Prostate gland (tissue), 2 donors: Measurements from ENCODE around the gene KCNQ1.

Experiments
- POLR2A ChIP-seq: fragments of 450-650 bp; IDR thresholded peaks from one replicate; pipeline ENCODE4 v1.6.1; 2016; ENCODE audit warnings: antibody characterized with exemption, mild to moderate bottlenecking
- TF ChIP-seq, protein P1 (sequence below), 4 experiments: fragments of 200-600 bp in 2 of 4; fragments of 450-650 bp in 2 of 4; sonication (generic) in 2 of 4; IDR thresholded peaks; 1 replicate in 3 of 4; 2 replicates in 1 of 4; pipeline ENCODE4 v1.5.1; 2016 to 2019; ENCODE audit warnings: antibody characterized with exemption in 4 of 4, mild to moderate bottlenecking in 2 of 4, moderate library complexity in 2 of 4

DNA sequence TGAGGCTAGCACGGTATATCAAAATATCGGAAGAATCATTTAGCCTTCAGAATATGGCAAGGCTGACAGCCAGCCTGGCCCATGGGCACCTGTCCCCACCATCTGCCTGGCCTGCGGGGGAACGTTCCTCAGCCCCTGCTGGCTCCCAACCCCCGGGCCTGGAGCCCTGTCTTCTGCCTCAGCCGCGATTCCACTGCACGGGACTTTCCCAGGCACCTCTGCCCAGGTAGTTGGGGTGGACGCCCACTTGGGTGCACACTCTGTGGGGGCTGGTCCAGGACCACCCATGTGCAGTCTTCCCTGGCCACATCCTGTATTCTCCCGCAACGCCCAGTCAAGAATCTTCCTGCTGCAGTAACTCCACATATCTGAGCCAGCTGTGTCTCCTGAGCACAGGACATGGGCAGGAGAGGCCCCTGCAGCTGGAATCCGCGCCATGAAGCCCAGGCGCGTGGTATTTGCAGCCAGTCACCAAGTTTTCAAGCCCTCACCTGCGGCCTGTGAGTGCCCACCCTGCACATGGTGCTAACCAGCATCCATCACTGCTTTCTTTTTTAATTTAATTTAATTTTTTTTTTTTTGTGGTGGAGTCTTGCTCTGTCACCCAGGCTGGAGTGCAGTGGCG, 77.9 kb downstream of the KCNQ1 start:
- no peak for TF ChIP-seq POLR2A
- TF ChIP-seq, protein P1, sequence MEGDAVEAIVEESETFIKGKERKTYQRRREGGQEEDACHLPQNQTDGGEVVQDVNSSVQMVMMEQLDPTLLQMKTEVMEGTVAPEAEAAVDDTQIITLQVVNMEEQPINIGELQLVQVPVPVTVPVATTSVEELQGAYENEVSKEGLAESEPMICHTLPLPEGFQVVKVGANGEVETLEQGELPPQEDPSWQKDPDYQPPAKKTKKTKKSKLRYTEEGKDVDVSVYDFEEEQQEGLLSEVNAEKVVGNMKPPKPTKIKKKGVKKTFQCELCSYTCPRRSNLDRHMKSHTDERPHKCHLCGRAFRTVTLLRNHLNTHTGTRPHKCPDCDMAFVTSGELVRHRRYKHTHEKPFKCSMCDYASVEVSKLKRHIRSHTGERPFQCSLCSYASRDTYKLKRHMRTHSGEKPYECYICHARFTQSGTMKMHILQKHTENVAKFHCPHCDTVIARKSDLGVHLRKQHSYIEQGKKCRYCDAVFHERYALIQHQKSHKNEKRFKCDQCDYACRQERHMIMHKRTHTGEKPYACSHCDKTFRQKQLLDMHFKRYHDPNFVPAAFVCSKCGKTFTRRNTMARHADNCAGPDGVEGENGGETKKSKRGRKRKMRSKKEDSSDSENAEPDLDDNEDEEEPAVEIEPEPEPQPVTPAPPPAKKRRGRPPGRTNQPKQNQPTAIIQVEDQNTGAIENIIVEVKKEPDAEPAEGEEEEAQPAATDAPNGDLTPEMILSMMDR (IDR thresholded peaks at IDR 0.05): no peak
